ENCODE results near the gene C19orf53.
"Not testable (repeated sequence)": the region's sequence is repeated elsewhere in the genome, so short reads cannot be mapped to it uniquely, and the experiment has no call there.

The C19orf53 gene

DNA sequence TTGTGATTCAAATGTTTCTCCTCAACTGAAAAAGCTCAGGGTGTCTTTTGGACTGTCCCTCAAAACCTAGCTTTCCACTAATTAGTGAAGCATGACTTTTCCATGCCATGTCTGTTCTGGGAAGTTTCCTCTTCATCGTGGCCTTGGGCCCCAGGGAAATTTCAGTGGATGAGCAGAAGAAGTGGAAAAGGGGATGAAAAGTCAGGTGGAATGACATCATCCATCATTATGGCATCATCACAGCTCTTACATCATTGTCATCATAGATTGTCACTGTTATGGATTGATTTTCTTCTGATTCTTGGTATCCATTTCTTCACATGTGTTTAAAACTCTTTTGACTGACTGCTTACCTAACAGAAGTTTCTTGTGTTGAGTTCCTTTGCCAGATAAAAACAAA is 36.2 kb upstream of the C19orf53 start:
- TF ChIP-seq, protein P1, sequence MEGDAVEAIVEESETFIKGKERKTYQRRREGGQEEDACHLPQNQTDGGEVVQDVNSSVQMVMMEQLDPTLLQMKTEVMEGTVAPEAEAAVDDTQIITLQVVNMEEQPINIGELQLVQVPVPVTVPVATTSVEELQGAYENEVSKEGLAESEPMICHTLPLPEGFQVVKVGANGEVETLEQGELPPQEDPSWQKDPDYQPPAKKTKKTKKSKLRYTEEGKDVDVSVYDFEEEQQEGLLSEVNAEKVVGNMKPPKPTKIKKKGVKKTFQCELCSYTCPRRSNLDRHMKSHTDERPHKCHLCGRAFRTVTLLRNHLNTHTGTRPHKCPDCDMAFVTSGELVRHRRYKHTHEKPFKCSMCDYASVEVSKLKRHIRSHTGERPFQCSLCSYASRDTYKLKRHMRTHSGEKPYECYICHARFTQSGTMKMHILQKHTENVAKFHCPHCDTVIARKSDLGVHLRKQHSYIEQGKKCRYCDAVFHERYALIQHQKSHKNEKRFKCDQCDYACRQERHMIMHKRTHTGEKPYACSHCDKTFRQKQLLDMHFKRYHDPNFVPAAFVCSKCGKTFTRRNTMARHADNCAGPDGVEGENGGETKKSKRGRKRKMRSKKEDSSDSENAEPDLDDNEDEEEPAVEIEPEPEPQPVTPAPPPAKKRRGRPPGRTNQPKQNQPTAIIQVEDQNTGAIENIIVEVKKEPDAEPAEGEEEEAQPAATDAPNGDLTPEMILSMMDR (IDR thresholded peaks at IDR 0.05; ENCODE audit: extremely low read depth, missing control alignments): no peak
- no peak for DNase-seq (ENCODE audit: low spot score)

DNA sequence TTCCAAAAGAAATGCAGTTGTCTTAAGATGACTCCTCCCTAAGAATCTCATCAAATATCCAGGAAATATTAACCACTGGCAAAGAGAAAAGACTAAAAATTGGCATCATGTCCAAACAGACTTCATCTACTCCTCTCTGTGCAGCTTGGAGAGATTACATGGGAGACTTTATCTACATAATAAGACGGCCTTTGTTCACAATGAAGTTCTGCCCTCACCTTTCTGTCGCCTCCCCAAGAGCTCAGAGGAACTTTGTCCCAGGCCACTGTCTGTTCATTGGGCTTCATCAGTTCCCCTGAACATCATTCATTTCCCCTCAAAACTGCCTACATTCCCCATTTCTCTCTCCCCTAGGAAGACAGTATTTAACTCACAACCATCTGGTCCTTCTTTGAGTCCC is 32.4 kb upstream of the C19orf53 start:
- no peak for DNase-seq (ENCODE audit: low spot score)
- TF ChIP-seq, protein P1 (IDR thresholded peaks at IDR 0.05; ENCODE audit: extremely low read depth, missing control alignments): no peak

DNA sequence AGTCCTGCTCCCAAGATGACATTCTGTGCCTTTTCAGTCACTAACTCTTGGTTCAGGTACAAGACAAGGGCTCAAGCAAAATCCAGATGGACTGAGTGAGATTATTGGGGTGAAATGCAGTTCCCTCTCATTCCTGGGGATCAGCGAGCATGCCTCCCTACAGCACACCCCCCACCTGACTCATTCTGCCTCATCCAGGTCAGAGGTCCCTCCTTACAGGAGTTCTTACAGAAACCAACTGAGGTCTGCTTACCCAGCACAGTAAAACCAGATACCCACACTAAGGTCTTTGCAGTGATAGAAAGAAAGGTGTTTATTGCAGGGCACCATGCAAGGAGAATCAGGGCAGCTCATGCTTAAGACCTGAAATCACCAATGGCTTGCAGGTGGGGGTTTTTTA is 31.5 kb upstream of the C19orf53 start:
- DNase-seq (ENCODE audit: low spot score): no peak
- TF ChIP-seq, protein P1 (IDR thresholded peaks at IDR 0.05; ENCODE audit: extremely low read depth, missing control alignments): no peak

DNA sequence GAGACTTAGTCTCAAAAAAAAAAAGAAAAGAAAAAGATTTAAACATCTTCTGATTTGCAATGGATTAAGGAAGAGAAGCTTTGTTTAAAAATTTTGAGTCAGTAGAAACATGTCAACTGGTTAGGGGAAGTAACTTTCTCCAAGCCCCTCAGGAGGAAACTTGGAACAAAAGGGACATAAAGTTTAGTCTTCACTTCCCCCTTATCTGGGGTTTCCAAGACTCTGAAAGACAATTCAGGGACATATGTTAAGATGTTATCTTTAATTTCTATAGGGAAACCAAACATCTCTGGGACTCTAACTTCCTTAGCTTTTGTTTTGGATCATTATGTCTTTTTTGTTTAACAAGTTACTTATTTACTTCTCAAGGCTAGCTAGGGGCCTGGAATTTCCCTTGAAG is 30.1 kb upstream of the C19orf53 start:
- no peak for DNase-seq (ENCODE audit: low spot score)

DNA sequence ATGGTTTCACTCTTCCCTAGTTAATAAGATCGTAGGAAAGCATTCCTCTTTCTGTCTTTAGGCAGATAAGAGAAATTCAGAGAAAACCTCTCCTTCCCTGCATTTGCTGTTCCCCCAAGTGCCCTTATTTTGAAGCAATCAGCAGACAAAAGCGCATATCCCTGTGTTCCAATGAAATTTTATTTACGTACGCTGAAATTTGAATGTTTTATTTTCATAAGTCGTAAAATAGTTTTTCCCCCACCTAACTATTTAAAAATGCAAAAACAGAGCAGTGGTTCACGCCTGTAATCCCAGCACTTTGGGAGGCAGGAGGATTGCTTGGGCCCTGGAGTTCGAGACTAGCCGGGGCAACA is 27.2 kb upstream of the C19orf53 start:
- TF ChIP-seq, protein P1 (IDR thresholded peaks at IDR 0.05; ENCODE audit: extremely low read depth, missing control alignments): no peak
- no peak for DNase-seq (ENCODE audit: low spot score)

More for the DNA sequence above, 30.1 kb upstream of the C19orf53 start:
- TF ChIP-seq, protein P1 (IDR thresholded peaks at IDR 0.05; ENCODE audit: extremely low read depth, missing control alignments): no peak

DNA sequence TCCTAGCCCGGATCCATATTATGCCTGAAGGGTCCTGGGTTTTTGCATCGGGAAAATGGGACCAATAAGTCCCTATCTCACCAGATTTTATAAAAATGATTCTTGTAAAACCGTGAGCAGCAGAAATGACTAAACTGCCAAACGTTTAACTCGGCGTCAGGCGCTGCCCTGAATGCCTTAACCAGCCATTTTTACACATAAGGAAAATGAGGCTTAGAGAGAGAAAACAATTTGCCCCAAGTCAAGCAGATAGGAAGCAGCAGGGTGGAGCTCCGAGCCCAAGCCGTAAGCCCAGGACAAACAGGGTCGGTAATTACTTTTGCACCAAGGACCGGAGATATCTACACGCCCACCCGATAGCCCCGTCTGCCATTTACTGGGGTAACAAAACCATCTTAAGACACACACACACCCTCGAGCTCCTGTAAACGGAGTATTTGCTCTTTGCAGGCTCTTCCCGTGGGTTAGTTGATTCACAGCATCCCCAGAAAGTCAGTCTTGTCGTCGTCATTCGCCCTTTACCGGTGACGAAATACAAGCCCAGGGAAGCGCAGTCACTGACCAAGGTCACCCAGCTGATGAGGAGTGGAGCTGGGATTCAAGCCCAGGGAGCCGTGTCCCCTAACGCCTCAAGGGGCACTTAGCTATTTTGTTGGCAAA is 26.0 kb upstream of the C19orf53 start:
- TF ChIP-seq, protein P1 (IDR thresholded peaks at IDR 0.05; ENCODE audit: extremely low read depth, missing control alignments): no peak
- DNase-seq (ENCODE audit: low spot score): no peak

DNA sequence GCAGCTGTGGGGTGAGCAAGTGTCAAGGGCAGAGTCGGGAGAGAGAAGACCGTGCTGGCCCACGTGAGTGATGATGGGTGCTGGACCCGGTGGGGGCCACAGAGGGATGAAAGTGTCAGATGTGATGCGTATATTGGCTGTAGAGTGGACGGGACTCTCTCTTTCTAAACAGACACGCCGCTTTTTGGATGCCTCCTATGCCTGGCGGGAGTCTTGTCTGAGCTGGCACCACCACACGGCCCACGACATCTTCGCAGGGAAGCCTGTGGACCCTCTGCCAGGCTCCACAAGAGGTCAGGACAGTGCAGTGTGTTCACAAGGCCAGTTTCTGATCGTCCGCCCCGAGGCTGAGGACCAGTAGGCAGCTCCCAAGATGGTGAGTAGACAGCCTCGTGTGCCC is 22.8 kb upstream of the C19orf53 start:
- TF ChIP-seq, protein P1 (IDR thresholded peaks at IDR 0.05; ENCODE audit: extremely low read depth, missing control alignments): no peak
- no peak for DNase-seq (ENCODE audit: low spot score)

DNA sequence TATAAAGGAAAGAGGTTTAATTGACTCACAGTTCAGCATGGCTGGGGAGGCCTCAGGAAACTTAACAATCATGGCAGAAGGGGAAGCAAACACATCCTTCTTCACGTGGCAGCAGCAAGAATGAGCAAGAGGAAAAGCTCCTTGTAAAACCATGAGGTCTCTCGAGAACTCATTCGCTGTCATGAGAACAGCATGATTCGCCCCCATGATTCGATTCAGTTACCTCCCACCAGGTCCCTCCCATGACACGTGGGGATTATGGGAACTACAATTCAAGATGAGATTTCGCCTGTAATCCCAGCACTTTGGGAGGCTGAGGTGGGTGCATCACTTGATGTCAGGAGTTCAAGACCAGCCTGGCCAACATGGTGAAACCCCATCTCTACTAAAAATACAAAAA is 20.6 kb upstream of the C19orf53 start:
- DNase-seq (ENCODE audit: low spot score): not testable (repeated sequence)

Data from GM20000 (cell line).